MM.1S (cell line): ENCODE results near the gene RASA4B.

Experiments used
- DNase-seq: peaks from one replicate; pipeline ENCODE4 v3.0.0-alpha.2; 2015
- H2AFZ ChIP-seq: fragments of 300-600 bp; sonication (generic); 2 replicates; pipeline ENCODE4 v1.6.0; 2016; ENCODE audit warnings: antibody characterized with exemption, low read length
- H3F3A ChIP-seq: fragments of 300-600 bp; sonication (generic); 2 replicates; pipeline ENCODE4 v1.6.1; 2016; ENCODE audit warnings: mild to moderate bottlenecking, antibody characterized with exemption, low read length, moderate library complexity, mixed read lengths; ENCODE audit not compliant: insufficient read depth
- H3K27ac ChIP-seq: fragments of 300-600 bp; sonication (generic); 2 replicates; pipeline ENCODE4 v1.5.1; 2016; ENCODE audit warnings: mild to moderate bottlenecking, low read length
- H3K27me3 ChIP-seq: fragments of 300-600 bp; sonication (generic); replicated peaks from 2 replicates; pipeline ENCODE4 v1.6.0; 2016; ENCODE audit warnings: low read length; ENCODE audit not compliant: insufficient read depth
- H3K36me3 ChIP-seq: fragments of 300-600 bp; sonication (generic); replicated peaks from 2 replicates; pipeline ENCODE4 v1.6.1; 2016; ENCODE audit warnings: mild to moderate bottlenecking, low read length, mixed read lengths; ENCODE audit not compliant: insufficient read depth
- H3K4me1 ChIP-seq: fragments of 300-600 bp; sonication (generic); 2 replicates; pipeline ENCODE4 v1.6.1; 2016; ENCODE audit warnings: low read length, mixed read lengths
- H3K4me2 ChIP-seq: fragments of 300-600 bp; sonication (generic); 2 replicates; pipeline ENCODE4 v1.6.0; 2016; ENCODE audit warnings: low read depth, low read length
- H3K4me3 ChIP-seq: fragments of 300-600 bp; sonication (generic); 2 replicates; pipeline ENCODE4 v1.5.1; 2016; ENCODE audit warnings: low read length, mixed read lengths
- H3K79me2 ChIP-seq: fragments of 300-600 bp; sonication (generic); 2 replicates; pipeline ENCODE4 v1.6.1; 2016; ENCODE audit warnings: mixed run types, low read length, mixed read lengths
- H3K9ac ChIP-seq: fragments of 300-600 bp; sonication (generic); 2 replicates; pipeline ENCODE4 v1.6.1; 2016; ENCODE audit warnings: low read length, mixed read lengths
- H3K9me2 ChIP-seq: fragments of 300-600 bp; sonication (generic); replicated peaks from 2 replicates; pipeline ENCODE4 v1.6.1; 2016; ENCODE audit warnings: mild to moderate bottlenecking, low read length, mixed read lengths; ENCODE audit not compliant: insufficient read depth
- H3K9me3 ChIP-seq: fragments of 300-600 bp; sonication (generic); replicated peaks from 2 replicates; pipeline ENCODE4 v1.6.1; 2016; ENCODE audit warnings: mild to moderate bottlenecking, low read length, mixed read lengths; ENCODE audit not compliant: insufficient read depth
- H4K20me1 ChIP-seq: fragments of 300-600 bp; sonication (generic); 2 replicates; pipeline ENCODE4 v1.6.1; 2016; ENCODE audit warnings: mild to moderate bottlenecking, low read length, moderate library complexity, mixed read lengths; ENCODE audit not compliant: insufficient read depth
- EZH2 ChIP-seq: fragments of 300-600 bp; sonication (generic); optimal IDR thresholded peaks from 2 replicates; pipeline ENCODE3; 2017; ENCODE audit warnings: low read depth, mild to moderate bottlenecking, antibody characterized with exemption, low read length, mixed read lengths
- EZH2phosphoT487 ChIP-seq: fragments of 300-600 bp; sonication (generic); IDR thresholded peaks from 2 replicates; pipeline ENCODE4 v1.6.1; 2018; ENCODE audit warnings: antibody characterized with exemption, low read length
- TF ChIP-seq, protein P1 (sequence below): fragments of 300-600 bp; sonication (generic); IDR thresholded peaks from 2 replicates; pipeline ENCODE4 v1.5.1; 2016; ENCODE audit warnings: antibody characterized with exemption, low read length, mixed read lengths

Gene RASA4B

DNA sequence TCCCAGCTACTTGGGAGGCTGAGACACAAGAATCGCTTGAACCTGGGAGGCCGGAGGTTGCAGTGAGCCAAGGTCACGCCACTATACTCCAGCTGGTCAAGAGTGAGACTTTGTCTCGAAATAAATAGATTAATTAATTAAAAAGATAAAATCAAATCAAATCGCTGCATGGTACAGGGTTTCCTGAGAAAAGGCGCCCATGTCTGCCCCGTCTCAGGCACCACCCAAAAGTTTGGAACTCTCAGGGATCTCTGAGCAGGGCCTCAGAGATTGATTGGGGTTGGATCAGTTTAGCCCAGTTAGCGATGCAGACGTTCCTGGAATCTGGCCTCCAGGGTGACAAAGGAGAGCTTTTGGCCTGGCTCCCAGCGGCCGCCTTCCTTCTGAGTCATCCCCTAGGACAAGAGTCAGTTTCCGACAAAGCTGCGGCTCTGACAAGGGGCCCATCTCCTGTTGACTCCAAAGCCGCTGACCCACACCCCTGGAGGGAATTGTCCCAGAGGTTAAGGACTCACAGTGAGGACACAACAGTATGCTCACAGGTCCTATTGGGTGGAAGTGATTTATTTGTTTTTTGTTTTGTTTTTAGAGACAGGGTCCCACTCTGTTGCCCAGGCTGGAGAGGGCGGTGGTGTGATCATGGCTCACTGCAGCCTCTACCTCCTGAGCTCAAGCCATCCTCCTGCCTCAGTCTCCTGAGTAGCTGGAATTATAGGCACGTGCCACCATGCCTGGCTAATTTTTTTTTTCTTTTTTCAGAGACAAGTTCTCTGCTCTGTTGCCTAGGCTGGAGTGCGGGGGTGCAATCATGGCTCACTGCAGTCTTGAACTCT is 77.4 kb downstream of the RASA4B start:
- Histone ChIP-seq H4K20me1 (no peaks in the 10 kb centered on the region), H3K9me3 (no peaks in the 10 kb centered on the region), H3K9me2 (no peaks in the 10 kb centered on the region), H3K9ac (peak overlapping the region; percentile 46; the same call in 1 of the 2 replicates), H3K27ac (peak overlapping the region; percentile 98; the same call in 1 of the 2 replicates), H3K4me2 (peak overlapping the region; percentile 42; the same call in 1 of the 2 replicates), H2AFZ (no peak overlapping the region), H3F3A (peaks cover 67% of the 10 kb centered on the region), H3K4me3 (no peak overlapping the region), H3K27me3 (no peaks in the 10 kb centered on the region), H3K36me3 (0 out of 2 replicates have a peak, but pooled peaks cover 4% of the 10 kb centered on the region), H3K4me1 (peaks cover 52% of the 10 kb centered on the region), H3K79me2 (peaks cover 59% of the 10 kb centered on the region)
- no peak for DNase-seq
- TF ChIP-seq EZH2: no peak
- TF ChIP-seq EZH2phosphoT487: no peak
- TF ChIP-seq, protein P1, sequence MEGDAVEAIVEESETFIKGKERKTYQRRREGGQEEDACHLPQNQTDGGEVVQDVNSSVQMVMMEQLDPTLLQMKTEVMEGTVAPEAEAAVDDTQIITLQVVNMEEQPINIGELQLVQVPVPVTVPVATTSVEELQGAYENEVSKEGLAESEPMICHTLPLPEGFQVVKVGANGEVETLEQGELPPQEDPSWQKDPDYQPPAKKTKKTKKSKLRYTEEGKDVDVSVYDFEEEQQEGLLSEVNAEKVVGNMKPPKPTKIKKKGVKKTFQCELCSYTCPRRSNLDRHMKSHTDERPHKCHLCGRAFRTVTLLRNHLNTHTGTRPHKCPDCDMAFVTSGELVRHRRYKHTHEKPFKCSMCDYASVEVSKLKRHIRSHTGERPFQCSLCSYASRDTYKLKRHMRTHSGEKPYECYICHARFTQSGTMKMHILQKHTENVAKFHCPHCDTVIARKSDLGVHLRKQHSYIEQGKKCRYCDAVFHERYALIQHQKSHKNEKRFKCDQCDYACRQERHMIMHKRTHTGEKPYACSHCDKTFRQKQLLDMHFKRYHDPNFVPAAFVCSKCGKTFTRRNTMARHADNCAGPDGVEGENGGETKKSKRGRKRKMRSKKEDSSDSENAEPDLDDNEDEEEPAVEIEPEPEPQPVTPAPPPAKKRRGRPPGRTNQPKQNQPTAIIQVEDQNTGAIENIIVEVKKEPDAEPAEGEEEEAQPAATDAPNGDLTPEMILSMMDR: no peak

DNA sequence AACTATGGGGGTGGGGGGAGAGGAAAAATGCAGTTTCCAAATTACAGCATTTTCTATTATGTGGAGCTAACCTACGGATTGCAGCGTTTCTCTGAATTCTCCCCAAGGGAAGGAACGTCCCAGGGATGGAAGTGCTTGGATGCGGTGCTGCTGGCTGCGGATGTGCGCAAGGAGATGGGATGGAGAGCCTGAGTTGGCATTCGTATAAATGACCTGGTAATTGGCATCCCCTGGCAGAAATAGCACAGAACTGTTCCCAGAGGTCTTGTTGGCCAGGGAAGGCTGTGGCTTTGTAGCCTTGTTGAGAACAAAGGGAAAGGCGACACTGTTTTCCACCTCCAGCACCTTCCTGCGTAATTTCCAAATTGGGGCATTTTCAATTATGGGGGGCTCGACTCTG is 81.5 kb downstream of the RASA4B start:
- H3K27me3 ChIP-seq: no peaks in the 10 kb centered on the region
- no peak overlapping the region for H3K9ac ChIP-seq
- TF ChIP-seq EZH2 (no peak), EZH2phosphoT487 (no peak)
- TF ChIP-seq, protein P1: no peak
- no peak overlapping the region for H2AFZ ChIP-seq
- H3K27ac ChIP-seq: no peak overlapping the region
- H3K4me2 ChIP-seq: no peak overlapping the region
- no peaks in the 10 kb centered on the region for H3K9me2 ChIP-seq
- H3K9me3 ChIP-seq: no peaks in the 10 kb centered on the region
- H3K36me3 ChIP-seq: 0 out of 2 replicates have a peak, but pooled peaks cover 4% of the 10 kb centered on the region
- H3K4me3 ChIP-seq: no peak overlapping the region
- no peaks in the 10 kb centered on the region for H4K20me1 ChIP-seq
- peaks cover 52% of the 10 kb centered on the region for H3K4me1 ChIP-seq
- no peak for DNase-seq
- peaks cover 68% of the 10 kb centered on the region for H3K79me2 ChIP-seq
- peaks cover 44% of the 10 kb centered on the region for H3F3A ChIP-seq

DNA sequence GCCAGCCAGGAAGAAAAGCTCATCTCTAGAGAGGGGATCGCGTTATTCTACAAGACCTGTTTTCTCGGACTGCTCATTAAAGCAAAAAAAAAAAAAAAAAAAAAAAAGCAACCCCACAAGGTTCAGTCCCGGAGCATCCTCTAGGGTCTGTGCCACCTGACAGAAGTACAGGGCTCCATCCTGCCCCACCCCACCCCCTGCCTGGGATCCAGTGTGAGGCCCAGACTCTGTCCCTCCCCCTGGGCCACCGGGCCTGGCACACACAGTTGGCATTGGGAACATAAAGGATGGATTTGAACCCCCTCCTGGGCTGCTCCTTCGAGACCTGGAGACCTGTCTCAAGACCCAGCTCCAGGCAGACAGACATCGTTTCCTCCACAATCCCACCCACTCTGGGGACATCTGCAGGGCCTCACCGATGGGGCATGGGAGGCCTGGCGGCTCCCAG is 83.5 kb downstream of the RASA4B start:
- peak; percentile 51 for DNase-seq
- H3K9ac ChIP-seq: peak overlapping the region; percentile 99
- TF ChIP-seq EZH2phosphoT487: no peak
- H3K27ac ChIP-seq: peak overlapping the region; percentile 83
- H3K9me2 ChIP-seq: no peaks in the 10 kb centered on the region
- peak overlapping the region; percentile 98 for H3K4me2 ChIP-seq
- H3K9me3 ChIP-seq: no peaks in the 10 kb centered on the region
- H3K4me3 ChIP-seq: peak overlapping the region; percentile 98
- 0 out of 2 replicates have a peak, but pooled peaks cover 4% of the 10 kb centered on the region for H3K36me3 ChIP-seq
- peaks cover 23% of the 10 kb centered on the region for H3F3A ChIP-seq
- peaks cover 62% of the 10 kb centered on the region for H3K79me2 ChIP-seq
- no peaks in the 10 kb centered on the region for H3K27me3 ChIP-seq
- no peak overlapping the region for H2AFZ ChIP-seq
- no peaks in the 10 kb centered on the region for H4K20me1 ChIP-seq
- peaks cover 48% of the 10 kb centered on the region for H3K4me1 ChIP-seq
